ENCODE results near the gene KRT76. TPM values are rescaled to one million over a fixed set of nuclear protein-coding genes. Genes with fewer than 3 reads are reported as not detected.

KRT76 gene
- total RNA-seq, 1 experiment from 2014 or later = not detected

DNA sequence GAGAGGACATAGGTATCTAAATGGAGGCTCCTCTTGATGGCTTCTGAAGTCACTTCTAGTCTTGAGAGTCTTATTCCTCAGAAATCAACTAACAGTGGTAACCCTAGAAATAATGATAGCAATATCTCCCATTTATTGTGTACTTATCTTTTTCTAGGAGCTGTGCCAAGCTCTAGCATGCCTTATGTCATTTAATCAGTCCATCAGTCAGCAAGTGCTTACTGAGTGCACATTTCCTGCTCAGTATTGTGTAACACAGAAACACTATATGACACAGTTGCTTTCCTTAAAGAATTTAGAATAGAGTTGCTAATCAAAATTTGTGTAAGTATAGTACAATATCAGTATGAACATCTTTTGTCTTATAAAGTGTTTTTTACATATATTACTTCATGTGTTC is 36.6 kb downstream of the KRT76 start:
- Histone ChIP-seq H4K91ac (ENCODE audit: insufficient read length, low read depth, low read length) (no peak overlapping the region), H4K5ac (ENCODE audit: insufficient read length, low read depth, low read length) (no peak overlapping the region)
- peaks cover 53% of the 10 kb centered on the region for H3K27me3 Mint-ChIP-seq (ENCODE audit: low read depth)

More for the DNA sequence above, 36.6 kb downstream of the KRT76 start:
- Histone ChIP-seq H3K9ac (ENCODE audit: extremely low read depth, insufficient read length, low read length) (no peak overlapping the region), H3K4ac (ENCODE audit: low read depth, low read length) (no peak overlapping the region), H3K27ac (ENCODE audit: insufficient read length, low read depth, low read length) (no peak overlapping the region), H3K79me2 (ENCODE audit: insufficient read depth, low read length) (no peaks in the 10 kb centered on the region), H2BK20ac (ENCODE audit: low read depth, low read length, poor library complexity, severe bottlenecking) (no peak overlapping the region), H3K9me3 (ENCODE audit: control insufficient read depth, low read depth, low read length) (no peaks in the 10 kb centered on the region), H2AK5ac (ENCODE audit: insufficient read length, low read length) (no peak overlapping the region), H2AFZ (ENCODE audit: low read length) (no peak overlapping the region), H4K8ac (replicated peaks; ENCODE audit: insufficient read length, low read depth, low read length) (no peak overlapping the region), H3K27me3 (ENCODE audit: insufficient read depth, low read length) (no peaks in the 10 kb centered on the region), H2BK12ac (ENCODE audit: insufficient read length, low read depth, low read length) (no peak overlapping the region), H2BK15ac (ENCODE audit: low read depth, low read length) (no peak overlapping the region), H3K18ac (ENCODE audit: insufficient read length, low read depth, low read length) (no peak overlapping the region), H3T11ph (ENCODE audit: low read length) (no peak overlapping the region), H3K56ac (ENCODE audit: insufficient read length, low read depth, low read length) (no peak overlapping the region), H2BK120ac (ENCODE audit: low read depth, low read length, poor library complexity, severe bottlenecking) (no peak overlapping the region), H4K20me1 (ENCODE audit: control insufficient read depth, insufficient read depth, insufficient read length) (no peaks in the 10 kb centered on the region), H3K23ac (ENCODE audit: insufficient read length, low read depth, low read length) (no peak overlapping the region), H3K79me1 (ENCODE audit: insufficient read depth, low read depth, low read length, poor library complexity, severe bottlenecking) (no peaks in the 10 kb centered on the region), H3K4me2 (ENCODE audit: insufficient read depth, insufficient read length, low read length) (no peak overlapping the region), H3K23me2 (ENCODE audit: insufficient read length, low read depth, low read length, poor library complexity, severe bottlenecking) (no peaks in the 10 kb centered on the region), H3K14ac (ENCODE audit: insufficient read depth, low read length) (no peak overlapping the region), H2BK5ac (ENCODE audit: insufficient read length, low read length) (no peak overlapping the region), H3K4me1 (ENCODE audit: insufficient read depth, low read length) (no peaks in the 10 kb centered on the region)
- DNase-seq = no peak
- Mint-ChIP-seq H3K4me3 (no peak overlapping the region), H3K27ac (no peak overlapping the region), H3K9me3 (no peaks in the 10 kb centered on the region), H3K4me1 (peaks cover 4% of the 10 kb centered on the region in 2 experiments; a peak in 3 of 4 replicates), H3K36me3 (ENCODE audit: insufficient read depth in 1 of 3, low read depth in 3 of 3) (no peaks in the 10 kb centered on the region)
- TF ChIP-seq, protein P1, sequence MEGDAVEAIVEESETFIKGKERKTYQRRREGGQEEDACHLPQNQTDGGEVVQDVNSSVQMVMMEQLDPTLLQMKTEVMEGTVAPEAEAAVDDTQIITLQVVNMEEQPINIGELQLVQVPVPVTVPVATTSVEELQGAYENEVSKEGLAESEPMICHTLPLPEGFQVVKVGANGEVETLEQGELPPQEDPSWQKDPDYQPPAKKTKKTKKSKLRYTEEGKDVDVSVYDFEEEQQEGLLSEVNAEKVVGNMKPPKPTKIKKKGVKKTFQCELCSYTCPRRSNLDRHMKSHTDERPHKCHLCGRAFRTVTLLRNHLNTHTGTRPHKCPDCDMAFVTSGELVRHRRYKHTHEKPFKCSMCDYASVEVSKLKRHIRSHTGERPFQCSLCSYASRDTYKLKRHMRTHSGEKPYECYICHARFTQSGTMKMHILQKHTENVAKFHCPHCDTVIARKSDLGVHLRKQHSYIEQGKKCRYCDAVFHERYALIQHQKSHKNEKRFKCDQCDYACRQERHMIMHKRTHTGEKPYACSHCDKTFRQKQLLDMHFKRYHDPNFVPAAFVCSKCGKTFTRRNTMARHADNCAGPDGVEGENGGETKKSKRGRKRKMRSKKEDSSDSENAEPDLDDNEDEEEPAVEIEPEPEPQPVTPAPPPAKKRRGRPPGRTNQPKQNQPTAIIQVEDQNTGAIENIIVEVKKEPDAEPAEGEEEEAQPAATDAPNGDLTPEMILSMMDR (conservative IDR thresholded peaks at IDR 0.05) = no peak

Measured in H9 (cell line).